ENCODE results near the gene CREB1. TPM values are rescaled to one million over a fixed set of nuclear protein-coding genes. Genes with fewer than 3 reads are reported as not detected.
A peak's percentile ranks its signal among the peaks of the same experiment; 100 is the strongest.

Gene CREB1
- total and polyA plus RNA-seq, 9 of the 15 experiments (the other 6 are each of a cell fraction or from before 2014, with no cell fraction given): 8.9 to 51.3 (median 19.5) TPM

DNA sequence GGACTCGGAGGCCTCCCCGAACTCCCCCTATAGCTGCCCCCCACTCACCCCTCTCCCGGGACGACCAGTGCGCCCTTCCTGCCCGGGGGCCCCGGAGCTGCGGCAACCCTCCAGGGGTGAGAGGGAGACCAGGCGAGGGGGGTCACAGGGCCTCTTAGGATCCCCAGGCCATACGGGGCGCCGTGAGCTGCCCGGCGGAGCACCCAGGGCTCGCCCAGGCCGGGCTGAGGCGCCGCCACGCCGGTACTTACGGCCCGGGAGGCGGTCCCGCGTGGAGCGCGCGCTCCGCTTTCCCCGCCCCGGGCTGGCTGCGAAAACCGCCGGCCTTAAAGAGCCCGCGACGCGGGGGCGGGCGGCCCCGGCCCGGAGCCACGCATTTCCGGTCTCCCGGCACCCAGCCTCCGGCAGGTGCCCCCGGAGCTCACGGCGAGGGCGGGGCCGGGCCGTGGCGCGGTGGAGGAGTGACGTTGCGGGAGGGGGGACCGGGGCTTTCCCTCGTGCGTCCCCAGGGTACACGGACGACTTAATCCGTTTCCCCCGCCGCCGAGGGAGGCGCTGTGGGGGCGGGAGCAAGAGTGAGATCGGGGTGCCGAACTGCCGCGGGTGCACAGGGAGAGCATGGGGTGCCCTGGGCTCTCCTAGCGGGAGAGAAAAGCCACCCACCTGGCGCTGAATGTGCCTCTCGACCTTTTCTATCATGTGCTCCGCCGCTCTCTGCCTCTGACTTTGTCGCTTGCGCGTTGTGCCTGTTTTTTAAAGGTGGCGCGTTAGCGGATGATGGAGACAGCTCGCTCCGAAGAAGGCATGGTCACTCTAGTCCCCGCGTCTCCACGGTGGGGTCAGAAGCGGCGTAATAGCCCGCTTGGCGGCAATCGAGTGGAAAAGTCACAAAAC, 95.5 kb downstream of the CREB1 start, which contains the start of gene METTL21A:
TSS of gene METTL21A (minus strand) at position 381 of the 894 bp plus-strand sequence. CDS start 1,019 bp downstream, outside the sequence.
- in situ Hi-C loops (cut with MboI): no loop called here
- TF ChIP-seq PCBP1 (IDR thresholded peaks at IDR 0.05; ENCODE audit: low read depth, low read length, poor library complexity, severe bottlenecking) (peak; percentile 66), MYNN (IDR thresholded peaks at IDR 0.05) (peak; percentile 31; the same call in 1 of the 2 replicates), MYNN (CRISPR knock-in tag; IDR thresholded peaks at IDR 0.05) (no peak), CCAR2 (IDR thresholded peaks at IDR 0.05; ENCODE audit: low read depth, low read length) (no peak), EWSR1 (IDR thresholded peaks at IDR 0.05; ENCODE audit: borderline replicate concordance, low read depth, partially characterized antibody) (no peak), BHLHE40 (IDR thresholded peaks at IDR 0.05; ENCODE audit: low read length) (peak; percentile 76), ESRRA (IDR thresholded peaks at IDR 0.05; ENCODE audit: borderline replicate concordance, low read depth) (peak; percentile 64; the same call in 1 of the 2 replicates), SRSF1 (IDR thresholded peaks at IDR 0.05; ENCODE audit: low read depth, low read length) (no peak), ZSCAN29 (IDR thresholded peaks at IDR 0.05) (peak; percentile 95)
- TF ChIP-seq, protein P1, sequence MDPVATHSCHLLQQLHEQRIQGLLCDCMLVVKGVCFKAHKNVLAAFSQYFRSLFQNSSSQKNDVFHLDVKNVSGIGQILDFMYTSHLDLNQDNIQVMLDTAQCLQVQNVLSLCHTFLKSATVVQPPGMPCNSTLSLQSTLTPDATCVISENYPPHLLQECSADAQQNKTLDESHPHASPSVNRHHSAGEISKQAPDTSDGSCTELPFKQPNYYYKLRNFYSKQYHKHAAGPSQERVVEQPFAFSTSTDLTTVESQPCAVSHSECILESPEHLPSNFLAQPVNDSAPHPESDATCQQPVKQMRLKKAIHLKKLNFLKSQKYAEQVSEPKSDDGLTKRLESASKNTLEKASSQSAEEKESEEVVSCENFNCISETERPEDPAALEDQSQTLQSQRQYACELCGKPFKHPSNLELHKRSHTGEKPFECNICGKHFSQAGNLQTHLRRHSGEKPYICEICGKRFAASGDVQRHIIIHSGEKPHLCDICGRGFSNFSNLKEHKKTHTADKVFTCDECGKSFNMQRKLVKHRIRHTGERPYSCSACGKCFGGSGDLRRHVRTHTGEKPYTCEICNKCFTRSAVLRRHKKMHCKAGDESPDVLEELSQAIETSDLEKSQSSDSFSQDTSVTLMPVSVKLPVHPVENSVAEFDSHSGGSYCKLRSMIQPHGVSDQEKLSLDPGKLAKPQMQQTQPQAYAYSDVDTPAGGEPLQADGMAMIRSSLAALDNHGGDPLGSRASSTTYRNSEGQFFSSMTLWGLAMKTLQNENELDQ (CRISPR knock-in tag; IDR thresholded peaks at IDR 0.05; ENCODE audit: borderline replicate concordance): no peak
- TF ChIP-seq, protein P2, sequence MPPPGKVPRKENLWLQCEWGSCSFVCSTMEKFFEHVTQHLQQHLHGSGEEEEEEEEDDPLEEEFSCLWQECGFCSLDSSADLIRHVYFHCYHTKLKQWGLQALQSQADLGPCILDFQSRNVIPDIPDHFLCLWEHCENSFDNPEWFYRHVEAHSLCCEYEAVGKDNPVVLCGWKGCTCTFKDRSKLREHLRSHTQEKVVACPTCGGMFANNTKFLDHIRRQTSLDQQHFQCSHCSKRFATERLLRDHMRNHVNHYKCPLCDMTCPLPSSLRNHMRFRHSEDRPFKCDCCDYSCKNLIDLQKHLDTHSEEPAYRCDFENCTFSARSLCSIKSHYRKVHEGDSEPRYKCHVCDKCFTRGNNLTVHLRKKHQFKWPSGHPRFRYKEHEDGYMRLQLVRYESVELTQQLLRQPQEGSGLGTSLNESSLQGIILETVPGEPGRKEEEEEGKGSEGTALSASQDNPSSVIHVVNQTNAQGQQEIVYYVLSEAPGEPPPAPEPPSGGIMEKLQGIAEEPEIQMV (tag; conservative IDR thresholded peaks at IDR 0.05; ENCODE audit: low read depth): no peak
- TF ChIP-seq, protein P3, sequence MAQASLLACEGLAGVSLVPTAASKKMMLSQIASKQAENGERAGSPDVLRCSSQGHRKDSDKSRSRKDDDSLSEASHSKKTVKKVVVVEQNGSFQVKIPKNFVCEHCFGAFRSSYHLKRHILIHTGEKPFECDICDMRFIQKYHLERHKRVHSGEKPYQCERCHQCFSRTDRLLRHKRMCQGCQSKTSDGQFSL (CRISPR knock-in tag; IDR thresholded peaks at IDR 0.05): no peak; the same call in 1 of the 2 replicates
- TF ChIP-seq, protein P3 (tag; IDR thresholded peaks at IDR 0.05): no peak
- TF ChIP-seq, protein P4, sequence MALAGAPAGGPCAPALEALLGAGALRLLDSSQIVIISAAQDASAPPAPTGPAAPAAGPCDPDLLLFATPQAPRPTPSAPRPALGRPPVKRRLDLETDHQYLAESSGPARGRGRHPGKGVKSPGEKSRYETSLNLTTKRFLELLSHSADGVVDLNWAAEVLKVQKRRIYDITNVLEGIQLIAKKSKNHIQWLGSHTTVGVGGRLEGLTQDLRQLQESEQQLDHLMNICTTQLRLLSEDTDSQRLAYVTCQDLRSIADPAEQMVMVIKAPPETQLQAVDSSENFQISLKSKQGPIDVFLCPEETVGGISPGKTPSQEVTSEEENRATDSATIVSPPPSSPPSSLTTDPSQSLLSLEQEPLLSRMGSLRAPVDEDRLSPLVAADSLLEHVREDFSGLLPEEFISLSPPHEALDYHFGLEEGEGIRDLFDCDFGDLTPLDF (CRISPR knock-in tag; IDR thresholded peaks at IDR 0.05): peak; percentile 79

More for the DNA sequence above, 95.5 kb downstream of the CREB1 start, which contains the start of gene METTL21A:
- Histone ChIP-seq H3K4me2 (ENCODE audit: insufficient read depth, low read length) (peak within 1 kb of the TSS; percentile 91), H3K4me3 (peak within 1 kb of the TSS; percentile 86), H3K9me1 (ENCODE audit: control insufficient read depth, insufficient read depth, low read length) (no peaks in the 10 kb centered on the region), H3K27ac (ENCODE audit: extremely low read depth, low read depth, low read length) (peak within 1 kb of the TSS; percentile 96), H3K79me2 (ENCODE audit: control insufficient read depth, insufficient read depth, low read length) (peaks cover 18% of the 10 kb centered on the region), H4K20me1 (replicated peaks; ENCODE audit: control insufficient read depth, insufficient read depth, low read length) (no peaks in the 10 kb centered on the region), H3K9ac (ENCODE audit: insufficient read depth in 1 of 2, low read depth in 2 of 2, low read length in 2 of 2) (peak within 1 kb of the TSS; percentile 92 to 98), H3K27me3 (ENCODE audit: control insufficient read depth in 2 of 2, insufficient read depth in 2 of 2, low read length in 2 of 2) (no peaks in the 10 kb centered on the region), H2AFZ (ENCODE audit: low read depth, low read length) (peak within 1 kb of the TSS; percentile 97), H3K4me1 (replicated peaks in 1 of 2; ENCODE audit: control insufficient read depth in 2 of 2, insufficient read depth in 2 of 2, low read length in 2 of 2) (peaks cover 0 to 24% of the 10 kb centered on the region in 2 experiments; a peak in 2 of 5 replicates), H3K36me3 (ENCODE audit: control insufficient read depth, insufficient read depth, low read length) (peaks cover 31% of the 10 kb centered on the region; the same call in 2 of the 3 replicates), H3K9me3 (replicated peaks; ENCODE audit: control insufficient read depth, insufficient read depth, low read depth, low read length) (no peaks in the 10 kb centered on the region)
- DNase-seq (ENCODE audit: extremely low read depth in 1 of 4, low spot score in 3 of 4) (peak; percentile 87 to 94 (median 92)), FAIRE-seq (peak; percentile 79), ATAC-seq (peak; percentile 85)
- TSS peak; percentile 91 for BruUV-seq (replicated peaks)
- ChIA-PET CTCF (ENCODE audit: low intra/inter-chr PET ratio) (interaction anchor here (0.6 to 1.2 kb wide), 2 partner anchors 109 to 603 kb away, joined by 3 to 4 read pairs; no protein-coding TSS in a partner anchor), POLR2A (interaction anchor here (0.6 to 1.8 kb wide), 9 partner anchors 12 to 496 kb away, joined by 3 to 5 read pairs (median 4); partner anchors contain the start of genes CCNYL1 and CREB1)
- intact Hi-C loops (cut with micrococcal nuclease): loop anchor here (2.0 to 10.0 kb wide), 5 partner anchors 96 to 417 kb away; partner anchors contain the start of gene CREB1
- 0% methylated on average over 4 of the region's 92 CpGs for WGBS (ENCODE audit: insufficient coverage, low coverage, missing lambda C conversion rate)

All from K562 (cell line).